Keratinocyte (primary cell): ENCODE measurements around the gene TMEM151B. TPM values are rescaled to one million over a fixed set of nuclear protein-coding genes. Genes with fewer than 3 reads are reported as not detected.

ENCODE experiments used
- DNase-seq: peaks from one replicate; pipeline ENCODE4 v3.0.0-alpha.2; 2011; ENCODE audit warnings: low read depth, missing footprints, low spot score
- FAIRE-seq: peaks from 2 replicates; lab custom pipeline; 2011; peaks lifted over from hg19 to GRCh38; lab: Jason Lieb, UNC
- H2AFZ ChIP-seq: 2 replicates; pipeline ENCODE4 v1.6.0; 2012; ENCODE audit warnings: low read length, control low read depth, inconsistent platforms; ENCODE audit not compliant: control insufficient read depth
- H3K27ac ChIP-seq: 2 replicates; pipeline ENCODE4 v1.5.1; 2011; ENCODE audit warnings: low read length; ENCODE audit not compliant: control insufficient read depth, insufficient read depth
- H3K27me3 ChIP-seq: 3 replicates; pipeline ENCODE4 v1.6.0; 2011; ENCODE audit warnings: low read length; ENCODE audit not compliant: control insufficient read depth, insufficient read depth; ENCODE audit errors: extremely low read depth
- H3K36me3 ChIP-seq, 2 experiments: 2 replicates in 1 of 2; 3 replicates in 1 of 2; pipeline ENCODE4 v1.5.1; 2011; ENCODE audit warnings: low read length in 2 of 2, mild to moderate bottlenecking in 1 of 2; ENCODE audit not compliant: control insufficient read depth in 2 of 2, insufficient read depth in 2 of 2; ENCODE audit errors: extremely low read depth in 1 of 2
- H3K4me1 ChIP-seq: 3 replicates; pipeline ENCODE4 v1.5.1; 2011; ENCODE audit warnings: low read length; ENCODE audit not compliant: control insufficient read depth, insufficient read depth; ENCODE audit errors: extremely low read depth
- H3K4me2 ChIP-seq: 3 replicates; pipeline ENCODE4 v1.6.0; 2011; ENCODE audit warnings: low read depth, low read length; ENCODE audit not compliant: control insufficient read depth, insufficient read depth; ENCODE audit errors: extremely low read depth
- H3K4me3 ChIP-seq, 3 experiments: fragments of 200-600 bp in 1 of 3; sonication (generic) in 1 of 3; 2 replicates in 2 of 3; 3 replicates in 1 of 3; pipeline ENCODE4 v1.5.1; 2011 to 2016; ENCODE audit warnings: low read length in 3 of 3, mild to moderate bottlenecking in 3 of 3, control low read depth in 2 of 3, inconsistent platforms in 1 of 3, low read depth in 1 of 3, mixed read lengths in 1 of 3, mixed run types in 1 of 3, moderate library complexity in 1 of 3; ENCODE audit not compliant: control insufficient read depth in 2 of 3, insufficient read depth in 2 of 3; ENCODE audit errors: extremely low read depth in 1 of 3
- H3K79me2 ChIP-seq: 2 replicates; pipeline ENCODE4 v1.6.0; 2012; ENCODE audit warnings: low read length; ENCODE audit not compliant: control insufficient read depth, insufficient read depth
- H3K9ac ChIP-seq: 3 replicates; pipeline ENCODE4 v1.6.0; 2011; ENCODE audit warnings: low read length; ENCODE audit not compliant: control insufficient read depth, insufficient read depth; ENCODE audit errors: extremely low read depth
- H3K9me1 ChIP-seq: 3 replicates; pipeline ENCODE4 v1.6.0; 2011; ENCODE audit warnings: low read length; ENCODE audit not compliant: control insufficient read depth, insufficient read depth; ENCODE audit errors: extremely low read depth
- H3K9me3 ChIP-seq: 2 replicates; pipeline ENCODE4 v1.5.1; 2012; ENCODE audit warnings: low read depth, low read length; ENCODE audit not compliant: control insufficient read depth
- H4K20me1 ChIP-seq: 3 replicates; pipeline ENCODE4 v1.6.0; 2011; ENCODE audit warnings: low read length; ENCODE audit not compliant: control insufficient read depth, insufficient read depth; ENCODE audit errors: extremely low read depth
- CTCF ChIP-seq, 3 experiments: IDR thresholded peaks in 1 of 3; conservative IDR thresholded peaks in 1 of 3; optimal IDR thresholded peaks in 1 of 3; 2 replicates in 2 of 3; 3 replicates in 1 of 3; pipeline versions ENCODE3 to v1.5.1; 2011; ENCODE audit warnings: low read length in 3 of 3, mild to moderate bottlenecking in 3 of 3, moderate library complexity in 2 of 3, control low read depth in 1 of 3, inconsistent platforms in 1 of 3; ENCODE audit not compliant: insufficient read depth in 2 of 3; ENCODE audit errors: extremely low read depth in 1 of 3
- EZH2 ChIP-seq: IDR thresholded peaks from one replicate; pipeline ENCODE4 v1.6.1; 2012; ENCODE audit warnings: inconsistent platforms, mild to moderate bottlenecking, low read length, moderate library complexity
- dilution Hi-C: fragments of 300-500 bp; cut with MboI; formaldehyde crosslinking; loops from one replicate; pipeline ENCODE4 v1.7.0; 2020; ENCODE audit warnings: low sequenced_read_pairs; ENCODE audit not compliant: extremely low pct_ligation_motif_present
- polyA plus RNA-seq, 5 experiments: library from polyadenylated mRNA; depleted of rRNA in 3 of 5; stranded (reverse) in 3 of 5; stranded (forward) in 1 of 5; unstranded in 1 of 5; fragments of >200 nt; gene quantifications; 1 replicate in 1 of 5; 2 replicates in 3 of 5; 3 replicates in 1 of 5; pipeline versions ENCODE4 v1.2.1 to v1.2.3, GENCODE V29; 2011 to 2012; ENCODE audit warnings: missing spikeins in 2 of 5, low read depth in 1 of 5, low replicate concordance in 1 of 5

TMEM151B gene
- polyA plus RNA-seq, 1 donor (not counting 4 experiments of a cell fraction or from before 2014, with no cell fraction given), result not detected

- Histone ChIP-seq H2AFZ (no peak overlapping the region), H3K4me3 (no peak overlapping the region), H4K20me1 (no peaks in the 10 kb centered on the region), H3K4me1 (no peaks in the 10 kb centered on the region), H3K9me1 (no peaks in the 10 kb centered on the region), H3K4me2 (no peak overlapping the region), H3K36me3 (no peaks in the 10 kb centered on the region), H3K27ac (no peak overlapping the region), H3K79me2 (no peaks in the 10 kb centered on the region), H3K9ac (no peak overlapping the region), H3K9me3 (no peaks in the 10 kb centered on the region), H3K27me3 (peaks cover 41% of the 10 kb centered on the region)
- no peak for FAIRE-seq
- TF ChIP-seq EZH2 (no peak), CTCF (optimal IDR thresholded peaks at IDR 0.05 in 1 of 3, IDR thresholded peaks at IDR 0.05 in 1 of 3, conservative IDR thresholded peaks at IDR 0.05 in 1 of 3; ENCODE audit: extremely low read depth in 1 of 3, insufficient read depth in 2 of 3, low read length in 3 of 3) (no peak)
- no peak for DNase-seq
- dilution Hi-C loops, result no loop called here
Observed at GRCh38 chr6:44278774-44279697, 8.8 kb downstream of the TMEM151B start.

GRCh38 chr6:44284121-44284520 is 13.9 kb downstream of the TMEM151B start:
- peaks cover 10% of the 10 kb centered on the region for H3K27me3 ChIP-seq
- TF ChIP-seq CTCF (optimal IDR thresholded peaks at IDR 0.05 in 1 of 3, IDR thresholded peaks at IDR 0.05 in 1 of 3, conservative IDR thresholded peaks at IDR 0.05 in 1 of 3; ENCODE audit: extremely low read depth in 1 of 3, insufficient read depth in 2 of 3, low read length in 3 of 3) (no peak), EZH2 (no peak)
- H3K79me2 ChIP-seq, result no peaks in the 10 kb centered on the region
- H3K9me1 ChIP-seq, result no peaks in the 10 kb centered on the region
- DNase-seq (no peak), FAIRE-seq (no peak)
- H3K4me2 ChIP-seq, result no peak overlapping the region
- H4K20me1 ChIP-seq, result no peaks in the 10 kb centered on the region
- no peaks in the 10 kb centered on the region for H3K9me3 ChIP-seq
- no peak overlapping the region for H3K27ac ChIP-seq
- H3K4me1 ChIP-seq, result no peaks in the 10 kb centered on the region
- H2AFZ ChIP-seq, result no peak overlapping the region
- no peak overlapping the region for H3K9ac ChIP-seq
- H3K4me3 ChIP-seq, result no peak overlapping the region
- no peaks in the 10 kb centered on the region for H3K36me3 ChIP-seq
- dilution Hi-C loops, result no loop called here
